IPS DF 6.9 (cell line): ENCODE results near the gene IQCF2.
"Not testable (repeated sequence)": the region's sequence is repeated elsewhere in the genome, so short reads cannot be mapped to it uniquely, and the experiment has no call there.

Experiments used
- DNase-seq: peaks from one replicate; pipeline ENCODE4 v3.0.0-alpha.2; 2013; ENCODE audit warnings: low read depth, low spot score
- H3K27ac ChIP-seq: one replicate; pipeline ENCODE4 v1.5.1; 2013; ENCODE audit warnings: low read length, control low read depth
- H3K27me3 ChIP-seq: 2 replicates; pipeline ENCODE4 v1.6.1; 2013; ENCODE audit warnings: mild to moderate bottlenecking, low read length; ENCODE audit not compliant: control insufficient read depth, insufficient read depth
- H3K36me3 ChIP-seq: 2 replicates; pipeline ENCODE4 v1.6.1; 2013; ENCODE audit warnings: low read length; ENCODE audit not compliant: control insufficient read depth, insufficient read depth
- H3K4me1 ChIP-seq: 2 replicates; pipeline ENCODE4 v1.6.1; 2013; ENCODE audit warnings: low read length; ENCODE audit not compliant: control insufficient read depth, insufficient read depth
- H3K4me3 ChIP-seq: 2 replicates; pipeline ENCODE4 v1.5.1; 2013; ENCODE audit warnings: mild to moderate bottlenecking, low read length
- H3K9me3 ChIP-seq: 2 replicates; pipeline ENCODE4 v1.6.1; 2013; ENCODE audit warnings: low read length, inconsistent platforms; ENCODE audit not compliant: control insufficient read depth, insufficient read depth
- WGBS: extraction: QIAGEN DNeasy Blood & Tissue Kit; methylation state at CpG from one replicate; pipeline ENCODE4 v1.1.7; 2013; ENCODE audit warnings: mixed read lengths, missing lambda C conversion rate; ENCODE audit not compliant: insufficient read length, insufficient coverage; 5-methylcytosine and 5-hydroxymethylcytosine counted together

IQCF2 gene

GRCh38 chr3:51897391-51897790, 36.0 kb downstream of the IQCF2 start:
- Histone ChIP-seq H3K4me1 (peaks cover 1% of the 10 kb centered on the region; the same call in 1 of the 2 replicates), H3K9me3 (no peaks in the 10 kb centered on the region), H3K36me3 (no peaks in the 10 kb centered on the region), H3K4me3 (no peak overlapping the region), H3K27ac (no peak overlapping the region), H3K27me3 (no peaks in the 10 kb centered on the region)
- no peak for DNase-seq
- WGBS = no CpG with 5 or more reads among the region's 15 CpGs

GRCh38 chr3:51900043-51900442, 38.6 kb downstream of the IQCF2 start:
- not testable (repeated sequence) for H3K9me3 ChIP-seq, DNase-seq, H3K4me3 ChIP-seq, H3K27ac ChIP-seq, H3K27me3 ChIP-seq, H3K36me3 ChIP-seq, H3K4me1 ChIP-seq
- no CpG with 5 or more reads among the region's 7 CpGs for WGBS

GRCh38 chr3:51902361-51902760, 40.9 kb downstream of the IQCF2 start:
- not testable (repeated sequence) for H3K4me1 ChIP-seq, H3K36me3 ChIP-seq, H3K27me3 ChIP-seq, H3K4me3 ChIP-seq, H3K9me3 ChIP-seq, DNase-seq, H3K27ac ChIP-seq
- no CpG with 5 or more reads among the region's 7 CpGs for WGBS

GRCh38 chr3:51904034-51904823, 42.8 kb downstream of the IQCF2 start:
- no CpG with 5 or more reads among the region's 2 CpGs for whole genome bisulfite sequencing
- no peaks in the 10 kb centered on the region for H3K9me3 ChIP-seq
- no peaks in the 10 kb centered on the region for H3K27me3 ChIP-seq
- H3K4me3 ChIP-seq = no peak overlapping the region
- peaks cover 1% of the 10 kb centered on the region; the same call in 1 of the 2 replicates for H3K4me1 ChIP-seq
- H3K27ac ChIP-seq = no peak overlapping the region
- H3K36me3 ChIP-seq = no peaks in the 10 kb centered on the region
- no peak for DNase-seq

- Histone ChIP-seq H3K4me3 (no peak overlapping the region), H3K36me3 (no peaks in the 10 kb centered on the region), H3K9me3 (no peaks in the 10 kb centered on the region), H3K27me3 (no peaks in the 10 kb centered on the region), H3K4me1 (no peaks in the 10 kb centered on the region), H3K27ac (no peak overlapping the region)
- no CpG with 5 or more reads among the region's 4 CpGs for WGBS
- DNase-seq = no peak
Observed at GRCh38 chr3:51908026-51908425, 46.6 kb downstream of the IQCF2 start.
